ENCODE data around the gene KAT8. TPM values are rescaled to one million over a fixed set of nuclear protein-coding genes. Genes with fewer than 3 reads are reported as not detected.

The KAT8 gene
- total and polyA plus RNA-seq, 10 of the 15 experiments (the other 5 are each of a cell fraction or from before 2014, with no cell fraction given) = 5.5 to 55.8 (median 39.6) TPM

DNA sequence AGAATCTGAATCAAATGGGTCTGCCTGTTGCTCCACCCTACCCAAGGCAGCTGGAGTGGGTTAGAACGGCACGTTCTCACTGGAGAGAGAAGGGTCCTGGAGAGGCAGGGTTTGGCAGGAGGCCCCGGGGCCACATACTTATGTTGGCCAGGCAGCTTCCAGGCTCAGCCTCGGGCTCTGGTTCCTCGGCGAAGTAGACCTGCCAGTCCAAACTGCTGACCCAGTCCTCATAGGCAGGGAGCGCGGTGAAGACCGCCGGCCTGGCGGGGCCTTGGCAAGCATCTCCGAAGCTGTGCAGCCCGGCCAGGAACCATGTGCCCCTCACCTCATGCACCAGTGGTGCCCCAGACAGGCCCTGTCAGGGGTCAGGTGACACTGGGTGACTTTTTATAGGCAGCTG, 33.5 kb upstream of the KAT8 start:
- Histone ChIP-seq H2AFZ (ENCODE audit: control insufficient read depth, low read depth, low read length) (no peak overlapping the region), H3K27ac (ENCODE audit: control insufficient read depth, insufficient read depth) (no peak overlapping the region), H3K9me3 (replicated peaks; ENCODE audit: control insufficient read depth, insufficient read depth, low read length) (no peaks in the 10 kb centered on the region), H3K4me2 (ENCODE audit: control insufficient read depth, insufficient read depth) (no peak overlapping the region), H3K9ac (ENCODE audit: control insufficient read depth, insufficient read depth, low read length) (no peak overlapping the region), H3K79me2 (ENCODE audit: control insufficient read depth, insufficient read depth, low read length) (no peaks in the 10 kb centered on the region), H3K27me3 (replicated peaks in 1 of 2; ENCODE audit: control insufficient read depth in 2 of 2, insufficient read depth in 2 of 2, low read length in 1 of 2) (no peaks in the 10 kb centered on the region), H3K4me1 (ENCODE audit: control insufficient read depth, insufficient read depth, low read length) (no peaks in the 10 kb centered on the region), H3K4me3 (no peak overlapping the region), H4K20me1 (ENCODE audit: control insufficient read depth, insufficient read depth) (no peaks in the 10 kb centered on the region; the same call in 1 of the 2 replicates), H3K36me3 (ENCODE audit: control insufficient read depth in 2 of 2, insufficient read depth in 2 of 2, low read length in 1 of 2) (peaks cover 0 to 2% of the 10 kb centered on the region in 2 experiments; a peak in 3 of 4 replicates)
- 89% methylated on average over 13 of the region's 13 CpGs for WGBS (ENCODE audit: insufficient coverage, insufficient replicate concordance, low lambda C conversion rate, missing lambda C conversion rate)
- intact Hi-C loops (cut with micrococcal nuclease; ENCODE audit: unreplicated experiment) (no loop called here), in situ Hi-C loops (cut with MboI) (no loop called here)
- POLR2A ChIA-PET = interaction anchor here (0.5 to 1.2 kb wide), 2 partner anchors 15 to 288 kb away, joined by 3 read pairs; no protein-coding TSS in a partner anchor
- ATAC-seq = no peak
- no TSS peak for BruUV-seq (replicated peaks)
- TF ChIP-seq EP300 (IDR thresholded peaks at IDR 0.05; ENCODE audit: borderline replicate concordance in 1 of 2, control insufficient read depth in 1 of 2, low read depth in 2 of 2, low read length in 2 of 2) (no peak), CHD4 (IDR thresholded peaks at IDR 0.05) (no peak), IKZF1 (conservative IDR thresholded peaks at IDR 0.05) (no peak), BACH1 (IDR thresholded peaks at IDR 0.05; ENCODE audit: borderline replicate concordance) (no peak), PML (IDR thresholded peaks at IDR 0.05; ENCODE audit: low read length) (no peak), SRF (IDR thresholded peaks at IDR 0.05; ENCODE audit: low read depth in 2 of 2, low read length in 2 of 2) (no peak), MTA2 (IDR thresholded peaks at IDR 0.05; ENCODE audit: low read depth) (no peak), CBX5 (IDR thresholded peaks at IDR 0.05; ENCODE audit: low read depth) (no peak), REST (IDR thresholded peaks at IDR 0.05; ENCODE audit: low read depth, low read length) (no peak), RAD21 (IDR thresholded peaks at IDR 0.05; ENCODE audit: insufficient read depth, low read depth, low read length) (no peak), HCFC1 (IDR thresholded peaks at IDR 0.05; ENCODE audit: low read length) (no peak), NFXL1 (IDR thresholded peaks at IDR 0.05; ENCODE audit: borderline replicate concordance) (no peak)
- TF ChIP-seq, protein P1, sequence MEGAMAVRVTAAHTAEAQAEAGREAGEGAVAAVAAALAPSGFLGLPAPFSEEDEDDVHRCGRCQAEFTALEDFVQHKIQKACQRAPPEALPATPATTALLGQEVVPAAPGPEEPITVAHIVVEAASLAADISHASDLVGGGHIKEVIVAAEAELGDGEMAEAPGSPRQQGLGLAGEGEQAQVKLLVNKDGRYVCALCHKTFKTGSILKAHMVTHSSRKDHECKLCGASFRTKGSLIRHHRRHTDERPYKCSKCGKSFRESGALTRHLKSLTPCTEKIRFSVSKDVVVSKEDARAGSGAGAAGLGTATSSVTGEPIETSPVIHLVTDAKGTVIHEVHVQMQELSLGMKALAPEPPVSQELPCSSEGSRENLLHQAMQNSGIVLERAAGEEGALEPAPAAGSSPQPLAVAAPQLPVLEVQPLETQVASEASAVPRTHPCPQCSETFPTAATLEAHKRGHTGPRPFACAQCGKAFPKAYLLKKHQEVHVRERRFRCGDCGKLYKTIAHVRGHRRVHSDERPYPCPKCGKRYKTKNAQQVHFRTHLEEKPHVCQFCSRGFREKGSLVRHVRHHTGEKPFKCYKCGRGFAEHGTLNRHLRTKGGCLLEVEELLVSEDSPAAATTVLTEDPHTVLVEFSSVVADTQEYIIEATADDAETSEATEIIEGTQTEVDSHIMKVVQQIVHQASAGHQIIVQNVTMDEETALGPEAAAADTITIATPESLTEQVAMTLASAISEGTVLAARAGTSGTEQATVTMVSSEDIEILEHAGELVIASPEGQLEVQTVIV (IDR thresholded peaks at IDR 0.05; ENCODE audit: borderline replicate concordance, partially characterized antibody) = no peak
- CTCF ChIA-PET = no interaction called here
- no peak for FAIRE-seq
- SMC1A ChIA-PET (ENCODE audit: uncharacterized antibody, unreplicated experiment) = interaction anchor here (0.6 kb wide), 1 partner anchor 11 kb away, joined by 3 read pairs; no protein-coding TSS in a partner anchor
- DNase-seq (ENCODE audit: low read depth, low spot score) = no peak
- RAD21 ChIA-PET (ENCODE audit: unreplicated experiment) = no interaction called here

Measured in GM12878 (cell line).